Activated naive CD8-positive, alpha-beta T cell treated with anti-CD3 and anti-CD28 coated beads for 36 hours (primary cell): ENCODE measurements around the gene ZNF726. TPM values are rescaled to one million over a fixed set of nuclear protein-coding genes. Genes with fewer than 3 reads are reported as not detected.
"Not testable (repeated sequence)": the region's sequence is repeated elsewhere in the genome, so short reads cannot be mapped to it uniquely, and the experiment has no call there.

Source experiments
- DNase-seq: peaks from one replicate; pipeline ENCODE4 v3.0.0; 2021
- H3K27ac Mint-ChIP-seq: one replicate; pipeline ENCODE4 v1.8.0; 2022; ENCODE audit warnings: mild to moderate bottlenecking, moderate library complexity, mixed read lengths
- H3K27me3 Mint-ChIP-seq: one replicate; pipeline ENCODE4 v1.8.0; 2022; ENCODE audit warnings: mild to moderate bottlenecking, mixed read lengths
- H3K36me3 Mint-ChIP-seq: one replicate; pipeline ENCODE4 v1.8.0; 2021; ENCODE audit warnings: mild to moderate bottlenecking, mixed read lengths
- H3K4me1 Mint-ChIP-seq: one replicate; pipeline ENCODE4 v1.8.0; 2021; ENCODE audit warnings: mixed read lengths
- H3K4me3 Mint-ChIP-seq: one replicate; pipeline ENCODE4 v1.8.0; 2022; ENCODE audit warnings: mild to moderate bottlenecking, moderate library complexity, mixed read lengths
- H3K9me3 Mint-ChIP-seq: one replicate; pipeline ENCODE4 v1.8.0; 2022; ENCODE audit warnings: mixed read lengths
- total RNA-seq, 2 experiments: library from RNA; stranded (reverse); gene quantifications; one replicate each; pipeline ENCODE4 v1.2.3, GENCODE V29; 2021

Gene ZNF726
- total RNA-seq, result 10 to 100 TPM; 16.8 to 17.5 TPM

- peaks cover 15% of the 10 kb centered on the region for H3K4me1 Mint-ChIP-seq
- peak; percentile 85 for DNase-seq
- H3K9me3 Mint-ChIP-seq, result peaks cover 5% of the 10 kb centered on the region
- peak within 1 kb of the TSS; percentile 96 for H3K4me3 Mint-ChIP-seq
- no peaks in the 10 kb centered on the region for H3K27me3 Mint-ChIP-seq
- peaks cover 41% of the 10 kb centered on the region for H3K36me3 Mint-ChIP-seq
- H3K27ac Mint-ChIP-seq, result peak within 1 kb of the TSS; percentile 96
Measured at GRCh38 chr19:23914402-23915286, at the start of gene ZNF726. Gene ZNF726, plus strand, starts transcription at chr19:23914886. Its CDS starts 109 bp downstream, at chr19:23914995.

- no peaks in the 10 kb centered on the region for H3K27me3 Mint-ChIP-seq
- H3K36me3 Mint-ChIP-seq, result peaks cover 28% of the 10 kb centered on the region
- no peak overlapping the region for H3K4me3 Mint-ChIP-seq
- H3K27ac Mint-ChIP-seq, result no peak overlapping the region
- DNase-seq, result no peak
- no peaks in the 10 kb centered on the region for H3K4me1 Mint-ChIP-seq
- H3K9me3 Mint-ChIP-seq, result peaks cover 5% of the 10 kb centered on the region
Measured at GRCh38 chr19:23867895-23868294, 46.8 kb upstream of the ZNF726 start.

DNA sequence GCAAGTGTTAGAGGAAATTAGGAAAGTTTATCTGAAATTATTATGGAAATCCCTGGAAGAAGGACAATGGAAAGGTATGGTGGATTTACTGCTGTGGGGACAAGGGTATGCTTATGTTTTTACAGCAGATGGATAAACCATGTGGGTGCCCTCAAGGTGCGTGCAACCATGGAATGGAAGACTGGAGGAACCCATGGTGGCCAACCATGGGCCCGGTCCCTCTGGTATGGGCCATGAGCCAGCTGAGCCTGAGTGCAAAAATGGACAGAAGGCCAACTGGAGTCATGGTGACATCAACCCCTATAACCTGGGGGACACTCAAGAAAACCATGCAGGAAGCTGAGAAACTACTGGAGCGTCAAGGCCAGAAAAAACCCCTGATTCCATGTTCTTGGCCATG, 46.1 kb upstream of the ZNF726 start:
- H3K27me3 Mint-ChIP-seq, result no peaks in the 10 kb centered on the region
- no peaks in the 10 kb centered on the region for H3K4me1 Mint-ChIP-seq
- H3K9me3 Mint-ChIP-seq, result peaks cover 5% of the 10 kb centered on the region
- H3K27ac Mint-ChIP-seq, result no peak overlapping the region
- H3K4me3 Mint-ChIP-seq, result no peak overlapping the region
- DNase-seq, result no peak
- peaks cover 28% of the 10 kb centered on the region for H3K36me3 Mint-ChIP-seq

DNA sequence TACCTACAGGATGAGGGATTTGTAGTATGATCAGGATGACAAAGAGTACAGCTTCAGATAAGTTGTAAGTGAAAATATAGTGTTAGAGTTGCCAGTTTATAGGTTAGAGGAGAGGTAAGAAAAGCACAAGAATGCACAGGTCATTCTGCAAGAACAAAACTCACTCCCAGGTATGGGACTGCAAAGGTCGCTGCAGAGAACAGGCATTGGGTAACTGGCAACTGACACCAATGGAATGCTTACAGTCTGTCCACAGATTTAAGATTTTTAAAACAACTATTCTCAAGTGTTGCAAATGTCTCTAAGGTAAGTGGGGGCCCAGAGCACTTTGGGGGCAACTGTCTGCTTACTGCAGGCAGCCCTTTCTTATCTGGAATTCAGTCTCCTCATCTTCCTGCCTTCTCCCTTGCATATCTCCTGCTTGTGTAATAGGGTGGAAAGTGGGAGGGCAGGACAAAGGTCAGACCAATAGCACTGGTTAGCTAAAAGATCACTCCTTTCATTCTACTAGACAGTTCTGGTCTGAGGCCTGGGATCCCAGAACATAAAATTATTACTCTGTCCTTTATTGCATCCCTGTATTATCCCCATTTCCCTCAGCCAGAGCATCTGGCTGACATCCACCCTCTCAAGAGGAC, 42.3 kb upstream of the ZNF726 start:
- DNase-seq, result no peak
- Mint-ChIP-seq H3K27ac (no peak overlapping the region), H3K9me3 (peaks cover 2% of the 10 kb centered on the region), H3K36me3 (peaks cover 19% of the 10 kb centered on the region), H3K4me3 (no peak overlapping the region), H3K27me3 (peaks cover 13% of the 10 kb centered on the region), H3K4me1 (no peaks in the 10 kb centered on the region)

DNA sequence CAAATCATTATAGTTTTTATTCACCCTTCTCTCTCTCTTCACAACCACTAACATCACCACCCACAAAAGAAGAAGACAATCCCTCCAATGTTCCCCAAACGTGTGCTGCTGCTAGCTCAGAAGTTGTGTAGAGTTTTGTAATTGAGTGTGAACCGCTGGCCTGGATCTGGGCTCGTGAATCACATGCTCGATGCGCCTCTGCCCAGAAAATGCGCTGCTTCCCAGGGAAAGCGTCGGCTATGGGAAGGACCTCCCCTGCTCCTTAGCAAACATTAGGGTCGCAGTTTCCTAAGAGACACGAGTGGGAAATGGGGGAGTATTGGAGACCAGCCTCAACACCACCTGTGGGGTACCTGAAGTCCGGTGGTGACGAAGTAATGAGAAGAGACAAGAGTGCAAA, 38.4 kb upstream of the ZNF726 start:
- no peak for DNase-seq
- peaks cover 39% of the 10 kb centered on the region for H3K27me3 Mint-ChIP-seq
- H3K9me3 Mint-ChIP-seq, result peaks cover 13% of the 10 kb centered on the region
- H3K4me1 Mint-ChIP-seq, result no peaks in the 10 kb centered on the region
- H3K36me3 Mint-ChIP-seq, result peaks cover 4% of the 10 kb centered on the region
- no peak overlapping the region for H3K27ac Mint-ChIP-seq
- H3K4me3 Mint-ChIP-seq, result no peak overlapping the region

GRCh38 chr19:23876756-23877155, 37.9 kb upstream of the ZNF726 start:
- H3K36me3 Mint-ChIP-seq, H3K4me1 Mint-ChIP-seq, DNase-seq, H3K4me3 Mint-ChIP-seq, H3K27ac Mint-ChIP-seq: not testable (repeated sequence)
- Mint-ChIP-seq H3K27me3 (peaks cover 39% of the 10 kb centered on the region), H3K9me3 (peaks cover 13% of the 10 kb centered on the region)

GRCh38 chr19:23882493-23882892, 32.2 kb upstream of the ZNF726 start:
- Mint-ChIP-seq H3K36me3 (peaks cover 3% of the 10 kb centered on the region), H3K9me3 (peaks cover 20% of the 10 kb centered on the region), H3K4me3 (no peak overlapping the region), H3K4me1 (no peaks in the 10 kb centered on the region), H3K27me3 (peaks cover 25% of the 10 kb centered on the region), H3K27ac (no peak overlapping the region)
- no peak for DNase-seq

DNA sequence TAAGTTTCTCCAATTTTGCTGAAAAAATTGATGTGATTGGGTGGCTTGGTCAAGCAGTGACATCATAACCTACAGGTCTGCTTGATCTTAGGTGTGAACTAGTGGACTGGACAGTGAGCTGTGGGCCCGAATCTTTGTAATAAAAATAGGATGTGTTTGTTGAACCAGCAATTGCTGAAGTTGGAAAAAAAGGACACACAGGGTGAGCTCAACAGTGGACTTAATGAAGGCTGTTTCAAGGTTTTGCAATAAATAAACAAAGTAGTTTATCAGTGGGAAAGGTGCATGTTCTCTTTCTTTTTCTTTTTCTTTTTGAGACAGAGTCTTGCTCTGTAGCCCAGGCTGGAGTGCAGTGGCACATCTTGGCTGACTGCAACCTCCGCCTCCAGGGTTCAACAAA, 30.3 kb upstream of the ZNF726 start:
- peaks cover 8% of the 10 kb centered on the region for H3K27me3 Mint-ChIP-seq

GRCh38 chr19:23887642-23888041, 27.0 kb upstream of the ZNF726 start:
- H3K9me3 Mint-ChIP-seq, result peaks cover 8% of the 10 kb centered on the region
- DNase-seq, result no peak
- H3K36me3 Mint-ChIP-seq, result no peaks in the 10 kb centered on the region
- no peak overlapping the region for H3K27ac Mint-ChIP-seq
- H3K4me1 Mint-ChIP-seq, result no peaks in the 10 kb centered on the region
- H3K27me3 Mint-ChIP-seq, result no peaks in the 10 kb centered on the region
- H3K4me3 Mint-ChIP-seq, result no peak overlapping the region

More for the DNA sequence above, 30.3 kb upstream of the ZNF726 start:
- no peak for DNase-seq
- no peak overlapping the region for H3K4me3 Mint-ChIP-seq
- no peaks in the 10 kb centered on the region for H3K36me3 Mint-ChIP-seq
- no peak overlapping the region for H3K27ac Mint-ChIP-seq
- no peaks in the 10 kb centered on the region for H3K4me1 Mint-ChIP-seq
- peaks cover 15% of the 10 kb centered on the region for H3K9me3 Mint-ChIP-seq

- peaks cover 15% of the 10 kb centered on the region for H3K9me3 Mint-ChIP-seq
- not testable (repeated sequence) for H3K27ac Mint-ChIP-seq, DNase-seq, H3K4me1 Mint-ChIP-seq, H3K36me3 Mint-ChIP-seq, H3K27me3 Mint-ChIP-seq, H3K4me3 Mint-ChIP-seq
Measured at GRCh38 chr19:23896096-23896495, 18.6 kb upstream of the ZNF726 start.

DNA sequence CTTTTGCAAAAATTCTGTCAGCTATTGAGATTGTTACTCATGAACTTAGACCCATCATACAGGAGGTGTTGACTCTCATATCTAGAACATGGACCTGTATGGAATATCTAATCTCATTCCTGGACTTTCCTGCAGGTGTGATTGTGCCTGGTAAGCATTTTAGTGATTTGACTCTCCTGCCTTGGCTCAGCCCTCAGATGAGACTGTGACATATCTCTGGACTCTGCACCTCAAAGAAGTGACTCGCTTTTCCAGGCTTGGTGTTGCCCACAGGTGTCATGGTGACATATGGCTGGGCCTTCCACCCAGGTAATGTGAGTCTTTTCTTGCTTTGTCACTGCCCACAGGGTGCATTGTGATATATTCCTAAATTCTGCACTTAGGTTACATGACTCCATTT, 17.8 kb upstream of the ZNF726 start:
- Mint-ChIP-seq H3K36me3 (no peaks in the 10 kb centered on the region), H3K4me1 (no peaks in the 10 kb centered on the region), H3K27me3 (no peaks in the 10 kb centered on the region), H3K27ac (no peak overlapping the region), H3K9me3 (peaks cover 14% of the 10 kb centered on the region), H3K4me3 (no peak overlapping the region)
- no peak for DNase-seq

- Mint-ChIP-seq H3K36me3 (peaks cover 4% of the 10 kb centered on the region), H3K27ac (no peak overlapping the region), H3K27me3 (no peaks in the 10 kb centered on the region), H3K4me1 (no peaks in the 10 kb centered on the region), H3K9me3 (peaks cover 26% of the 10 kb centered on the region), H3K4me3 (no peak overlapping the region)
- DNase-seq, result no peak
Measured at GRCh38 chr19:23901360-23901759, 13.3 kb upstream of the ZNF726 start.

GRCh38 chr19:23904406-23904805, 10.3 kb upstream of the ZNF726 start:
- H3K4me3 Mint-ChIP-seq, result no peak overlapping the region
- H3K9me3 Mint-ChIP-seq, result peaks cover 27% of the 10 kb centered on the region
- H3K4me1 Mint-ChIP-seq, result no peaks in the 10 kb centered on the region
- DNase-seq, result no peak
- peaks cover 4% of the 10 kb centered on the region for H3K27me3 Mint-ChIP-seq
- H3K27ac Mint-ChIP-seq, result no peak overlapping the region
- peaks cover 4% of the 10 kb centered on the region for H3K36me3 Mint-ChIP-seq

DNA sequence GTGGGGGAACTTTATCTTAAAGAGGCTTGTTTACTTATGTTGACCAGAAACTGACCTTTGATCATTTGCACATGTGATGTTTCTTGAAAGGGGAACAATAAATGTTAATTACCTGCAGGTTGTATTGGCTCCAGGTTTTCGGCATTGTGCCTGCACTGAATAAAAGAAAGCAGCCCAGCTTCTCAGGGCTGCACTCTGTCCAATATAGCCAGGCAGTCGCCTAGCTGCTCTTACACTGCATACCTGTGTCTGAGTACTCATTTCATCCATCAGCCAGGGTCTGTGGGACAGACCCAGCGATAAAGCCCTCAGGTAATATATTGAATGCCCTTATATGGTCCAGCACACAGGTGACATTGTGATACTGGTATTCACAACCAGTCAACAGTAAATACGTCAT, 8.9 kb upstream of the ZNF726 start:
- Mint-ChIP-seq H3K9me3 (peaks cover 27% of the 10 kb centered on the region), H3K27ac (no peak overlapping the region), H3K36me3 (peaks cover 4% of the 10 kb centered on the region), H3K4me1 (no peaks in the 10 kb centered on the region), H3K4me3 (no peak overlapping the region), H3K27me3 (peaks cover 4% of the 10 kb centered on the region)
- DNase-seq, result no peak

- Mint-ChIP-seq H3K9me3 (peaks cover 27% of the 10 kb centered on the region), H3K27me3 (peaks cover 4% of the 10 kb centered on the region), H3K27ac (no peak overlapping the region), H3K36me3 (peaks cover 4% of the 10 kb centered on the region), H3K4me1 (no peaks in the 10 kb centered on the region), H3K4me3 (no peak overlapping the region)
- no peak for DNase-seq
Measured at GRCh38 chr19:23906835-23907234, 7.9 kb upstream of the ZNF726 start.

DNA sequence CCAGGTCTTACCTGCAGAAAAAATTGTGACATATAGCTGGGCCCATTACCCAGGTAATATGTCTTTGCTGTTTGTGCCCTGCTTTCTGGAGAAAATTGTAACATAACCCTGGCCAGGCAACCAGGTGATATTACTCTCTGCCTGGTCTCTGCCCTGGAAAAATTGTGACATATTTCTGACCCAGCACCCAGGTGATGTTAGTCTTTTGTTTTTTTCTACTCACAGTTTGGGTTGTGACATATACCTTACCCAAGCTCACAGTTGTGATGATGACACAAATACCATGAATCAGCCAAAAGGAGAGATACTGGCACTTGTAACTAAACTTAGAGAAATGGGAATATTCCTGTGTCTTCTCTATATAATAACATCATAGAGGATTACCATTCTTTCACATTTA, 6.5 kb upstream of the ZNF726 start:
- peaks cover 4% of the 10 kb centered on the region for H3K27me3 Mint-ChIP-seq
- no peak overlapping the region for H3K4me3 Mint-ChIP-seq
- H3K4me1 Mint-ChIP-seq, result no peaks in the 10 kb centered on the region
- H3K27ac Mint-ChIP-seq, result no peak overlapping the region
- peaks cover 4% of the 10 kb centered on the region for H3K36me3 Mint-ChIP-seq
- DNase-seq, result no peak
- H3K9me3 Mint-ChIP-seq, result peaks cover 27% of the 10 kb centered on the region
